WTC11 (cell line): ENCODE data around the gene FAM9C.

Source experiments
- NFYB ChIP-seq: sonication (generic); formaldehyde crosslinking; conservative IDR thresholded peaks from 2 replicates; pipeline ENCODE4 v1.8.0; 2022; ENCODE audit warnings: low read depth, missing genetic modification reagents
- PRRX2 ChIP-seq: fragments of 250-450 bp; sonication (Bioruptor Pico); IDR thresholded peaks from 2 replicates; pipeline ENCODE4 v1.8.0; 2021; ENCODE audit warnings: mild to moderate bottlenecking
- SP1 ChIP-seq: sonication (generic); formaldehyde crosslinking; conservative IDR thresholded peaks from 2 replicates; pipeline ENCODE4 v1.8.1; 2022; ENCODE audit warnings: missing genetic modification reagents

DNA sequence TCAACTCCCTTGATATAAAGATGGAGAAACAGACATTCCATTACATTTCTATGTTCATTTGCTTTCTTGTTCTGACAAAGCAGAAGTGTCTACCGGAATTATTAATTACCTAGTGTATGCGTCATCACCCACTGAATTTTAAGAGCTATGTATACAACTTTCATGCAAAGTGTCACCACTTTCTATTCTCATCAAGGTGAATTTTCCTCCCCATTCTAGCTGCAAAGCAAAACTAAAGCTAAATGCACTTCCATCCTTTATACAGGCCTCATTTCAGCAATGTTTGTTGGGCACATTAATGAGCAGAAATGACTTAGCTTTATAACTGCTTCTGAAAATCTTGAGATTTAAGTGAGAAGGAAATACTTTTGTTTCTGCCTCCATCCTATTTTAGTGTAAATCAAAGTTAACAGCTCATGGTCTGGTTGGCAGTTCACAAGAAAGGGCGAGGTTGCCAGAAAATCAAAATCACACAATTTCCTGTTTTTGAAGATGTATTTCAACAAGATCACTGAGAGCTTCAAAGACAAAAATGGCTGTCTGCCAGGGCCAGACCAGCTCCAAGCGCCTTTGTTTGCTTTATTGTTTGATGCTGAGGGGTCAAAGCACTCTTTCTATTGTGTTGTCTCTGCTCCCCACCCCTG, 7.2 kb upstream of the FAM9C start:
- no peak for TF ChIP-seq SP1 (CRISPR knock-in tag)
- TF ChIP-seq NFYB (CRISPR knock-in tag) = no peak
- TF ChIP-seq PRRX2 (CRISPR knock-in tag) = no peak
